Heart right ventricle (tissue), 16 donors: ENCODE results near the gene IL21R. TPM values are rescaled to one million over a fixed set of nuclear protein-coding genes. Genes with fewer than 3 reads are reported as not detected.

Experiments
- ATAC-seq, 8 donors: fragments of 200-7000 bp; cut with Tn5 transposase; one replicate each; pipeline ENCODE4 v1.9.1; 2020; ENCODE audit warnings: mild to moderate bottlenecking in 8 of 8, moderate library complexity in 8 of 8, moderate number of reproducible peaks in 1 of 8
- DNase-seq, 2 donors: peaks; one replicate each; pipeline ENCODE4 v3.0.0-alpha.2; 2020
- H3K27ac ChIP-seq, 10 donors: fragments of 200-600 bp; sonication (generic) in 2 of 10; one replicate each; pipeline versions ENCODE4 v1.5.0 to v1.8.0; 2020 to 2022; ENCODE audit warnings: mild to moderate bottlenecking in 3 of 10
- H3K27me3 ChIP-seq, 7 donors: fragments of 200-600 bp; one replicate each; pipeline ENCODE4 v1.8.0; 2021 to 2022; ENCODE audit warnings: mild to moderate bottlenecking in 2 of 7
- H3K36me3 ChIP-seq, 9 donors: fragments of 200-600 bp; sonication (generic) in 1 of 9; one replicate each; pipeline versions ENCODE4 v1.5.0 to v1.8.0; 2020 to 2022; ENCODE audit warnings: mild to moderate bottlenecking in 2 of 9
- H3K4me1 ChIP-seq, 9 donors: fragments of 200-600 bp; sonication (generic) in 1 of 9; one replicate each; pipeline versions ENCODE4 v1.5.0 to v1.8.0; 2020 to 2022; ENCODE audit warnings: mild to moderate bottlenecking in 4 of 9
- H3K4me3 ChIP-seq, 10 donors: fragments of 200-600 bp; sonication (generic) in 2 of 10; one replicate each; pipeline versions ENCODE4 v1.5.0 to v1.8.0; 2020 to 2022; ENCODE audit warnings: mild to moderate bottlenecking in 7 of 10, moderate library complexity in 2 of 10
- H3K9me3 ChIP-seq, 11 donors: fragments of 200-600 bp in 10 of 11; sonication (generic) in 2 of 11; one replicate each; pipeline versions ENCODE4 v1.5.0 to v1.8.0; 2013 to 2022; ENCODE audit warnings: mild to moderate bottlenecking in 2 of 11, control low read depth in 1 of 11, moderate library complexity in 1 of 11
- WGBS, 2 donors: extraction: QIAGEN DNeasy Blood & Tissue Kit; methylation state at CpG; one replicate each; pipeline ENCODE4 v1.1.7; 2013; ENCODE audit warnings: inconsistent platforms in 1 of 2; 5-methylcytosine and 5-hydroxymethylcytosine counted together
- intact Hi-C, 10 donors: fragments of 100-400 bp; cut with DNase I; formaldehyde crosslinking; loops; one replicate each; pipeline versions ENCODE4 v1.11.1 to v1.14.2; 2022
- polyA plus RNA-seq, 2 donors: library from polyadenylated mRNA; stranded (reverse); fragments of 200-250 nt; gene quantifications; one replicate each; pipeline ENCODE4 v1.2.3, GENCODE V29; 2013
- total RNA-seq, 10 donors: library from RNA; stranded (reverse); fragmentation: NEBNext Ultra II Directional in 3 of 10; extraction: Animal tissue kit (Norgen Biotek cat#: 25700) in 3 of 10; gene quantifications; one replicate each; pipeline versions ENCODE4 v1.2.1 to v1.2.4, GENCODE V29; 2021 to 2023
- TF ChIP-seq, protein P1 (sequence below), 9 donors: fragments of 200-600 bp; sonication (generic) in 2 of 9; IDR thresholded peaks; one replicate each; pipeline versions ENCODE4 v1.5.0 to v1.8.0; 2021 to 2022; ENCODE audit warnings: antibody characterized with exemption in 9 of 9, mild to moderate bottlenecking in 5 of 9, moderate library complexity in 1 of 9
- donor health status: Arrhythmogenic right ventricular cardiomyopathy.
- donor health status: ischemic (EF 13 %, LVEDD 7.1; RV severe dilation, severe dysfunction).
- donor health status: healthy with polysubstance abuse.
- donor health status: DM: no; HTN: yes; CAD: no.
- donor health status: DM: no; HTN: no; CAD: no.
- donor health status: ischemic (EF 25% LVEDD 6.9; RV normal size, moderate dysfunction).
- donor health status: ischemic (EF 25% LVEDD 5.7; RV mildly dilated, moderate dysfunction).
- donor health status: healthy.
- donor health status: DM: yes; HTN: yes; CAD: no.
- donor health status: Ischemic cardiomyopathy.
- donor health status: ischemic (EF 35%, LVEDD 5.7; RV mildly dilated, moderate dysfunction).
- donor health status: nonischemic (EF 11% LVEDD 7.7; RV severe dilation, severe dysfunction).
- donor health status: DM: yes; HTN: yes; CAD: no.
- donor health status: PGD.
- donor health status: ischemic (EF 29% LVEDD 5.4; RV normal size, mild dysfunction).
- donor health status: nonischemic (EF 23%, LVEDD 6.1; RV moderate dilation, normal function).

IL21R gene
- total and polyA plus RNA-seq, 12 donors, result 0.06 to 3.6 (median 0.14) TPM; not detected in 2

GRCh38 chr16:27378871-27379481 is 23.0 kb upstream of the IL21R start:
- WGBS, 2 donors, result 67 to 69% methylated on average over 11 of the region's 11 CpGs
- TF ChIP-seq, protein P1, sequence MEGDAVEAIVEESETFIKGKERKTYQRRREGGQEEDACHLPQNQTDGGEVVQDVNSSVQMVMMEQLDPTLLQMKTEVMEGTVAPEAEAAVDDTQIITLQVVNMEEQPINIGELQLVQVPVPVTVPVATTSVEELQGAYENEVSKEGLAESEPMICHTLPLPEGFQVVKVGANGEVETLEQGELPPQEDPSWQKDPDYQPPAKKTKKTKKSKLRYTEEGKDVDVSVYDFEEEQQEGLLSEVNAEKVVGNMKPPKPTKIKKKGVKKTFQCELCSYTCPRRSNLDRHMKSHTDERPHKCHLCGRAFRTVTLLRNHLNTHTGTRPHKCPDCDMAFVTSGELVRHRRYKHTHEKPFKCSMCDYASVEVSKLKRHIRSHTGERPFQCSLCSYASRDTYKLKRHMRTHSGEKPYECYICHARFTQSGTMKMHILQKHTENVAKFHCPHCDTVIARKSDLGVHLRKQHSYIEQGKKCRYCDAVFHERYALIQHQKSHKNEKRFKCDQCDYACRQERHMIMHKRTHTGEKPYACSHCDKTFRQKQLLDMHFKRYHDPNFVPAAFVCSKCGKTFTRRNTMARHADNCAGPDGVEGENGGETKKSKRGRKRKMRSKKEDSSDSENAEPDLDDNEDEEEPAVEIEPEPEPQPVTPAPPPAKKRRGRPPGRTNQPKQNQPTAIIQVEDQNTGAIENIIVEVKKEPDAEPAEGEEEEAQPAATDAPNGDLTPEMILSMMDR (IDR thresholded peaks at IDR 0.05), result no peak
- ATAC-seq, result no peak
- peaks cover 0 to 51% (median 0%) of the 10 kb centered on the region in 9 donors for H3K4me1 ChIP-seq
- intact Hi-C loops, result loop anchor here in 5 of 10 donors (5.0 to 10.0 kb wide), 4 partner anchors 76 to 1544 kb away; no protein-coding TSS in a partner anchor
- peaks cover 0 to 15% (median 0%) of the 10 kb centered on the region in 11 donors for H3K9me3 ChIP-seq
- H3K36me3 ChIP-seq, result no peaks in the 10 kb centered on the region
- H3K4me3 ChIP-seq, result no peak overlapping the region
- no peak for DNase-seq
- peak overlapping the region in 1 of 10 donors; percentile 44 for H3K27ac ChIP-seq
- H3K27me3 ChIP-seq, result peaks cover 0 to 6% (median 0%) of the 10 kb centered on the region in 7 donors

- H3K4me1 ChIP-seq, result peaks cover 0 to 45% (median 0%) of the 10 kb centered on the region in 9 donors
- no peak overlapping the region for H3K27ac ChIP-seq
- peaks cover 0 to 23% (median 4%) of the 10 kb centered on the region in 11 donors for H3K9me3 ChIP-seq
- TF ChIP-seq, protein P1 (IDR thresholded peaks at IDR 0.05), result no peak
- peaks cover 0 to 6% (median 0%) of the 10 kb centered on the region in 7 donors for H3K27me3 ChIP-seq
- ATAC-seq, result no peak
- no peak overlapping the region for H3K4me3 ChIP-seq
- intact Hi-C loops, result loop anchor here in 5 of 10 donors (5.0 to 10.0 kb wide), 4 partner anchors 75 to 1545 kb away; no protein-coding TSS in a partner anchor
- DNase-seq, result no peak
- 87 to 93% methylated on average over 9 of the region's 9 CpGs for WGBS, 2 donors
- no peaks in the 10 kb centered on the region for H3K36me3 ChIP-seq
These were observed 22.1 kb upstream of the IL21R start for GRCh38 chr16:27379919-27380318.

GRCh38 chr16:27381236-27381635 is 20.7 kb upstream of the IL21R start:
- intact Hi-C loops, result no loop called here
- Histone ChIP-seq H3K36me3 (no peaks in the 10 kb centered on the region), H3K27ac (no peak overlapping the region), H3K4me3 (no peak overlapping the region), H3K27me3 (peaks cover 0 to 6% (median 0%) of the 10 kb centered on the region in 7 donors), H3K4me1 (peaks cover 0 to 37% (median 0%) of the 10 kb centered on the region in 9 donors), H3K9me3 (peaks cover 0 to 23% (median 4%) of the 10 kb centered on the region in 11 donors)
- ATAC-seq, result no peak
- DNase-seq, result no peak
- TF ChIP-seq, protein P1 (IDR thresholded peaks at IDR 0.05), result no peak

DNA sequence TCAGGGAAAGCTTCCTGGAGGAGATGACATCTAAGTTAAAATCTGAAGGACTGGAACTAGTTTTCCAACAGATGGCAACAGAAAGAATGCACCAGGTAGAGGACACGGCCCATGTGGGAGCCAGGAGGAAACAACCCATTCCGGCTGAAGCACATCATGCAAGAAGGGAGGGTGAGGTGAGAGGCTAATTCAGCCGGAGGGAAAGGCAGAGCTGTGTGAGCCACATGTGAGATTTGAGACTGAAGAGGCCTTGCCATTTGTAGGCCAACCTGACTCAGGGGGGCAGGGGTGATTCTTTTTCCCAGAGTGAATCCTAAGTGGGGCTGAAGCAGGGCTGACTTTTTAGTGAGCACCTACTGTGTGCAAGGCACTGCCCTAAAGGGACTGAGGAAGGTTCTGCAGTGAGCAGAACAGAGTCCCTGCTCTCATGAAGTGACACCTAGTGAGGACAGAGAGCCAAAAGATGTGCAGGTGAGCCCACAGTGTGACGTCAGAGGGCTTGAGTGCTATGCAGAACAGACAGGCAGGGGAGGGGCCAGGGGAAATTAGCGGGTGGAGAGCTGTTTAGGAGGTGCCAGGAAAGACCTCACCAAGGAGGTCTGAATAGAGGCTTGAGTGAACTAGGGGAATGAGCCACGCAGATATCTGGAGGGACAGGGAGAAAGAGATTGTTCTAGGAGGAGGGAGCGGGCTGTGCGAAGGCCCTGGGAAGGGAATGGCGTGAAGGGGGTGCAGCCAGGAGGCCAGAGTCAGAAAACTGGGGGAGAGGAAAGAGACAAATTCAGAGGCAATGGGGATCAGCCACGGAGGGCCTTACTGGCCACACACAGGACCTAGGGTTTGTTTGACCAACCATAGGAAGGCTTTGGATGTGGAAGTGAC is 19.8 kb upstream of the IL21R start:
- Histone ChIP-seq H3K27me3 (peaks cover 0 to 6% (median 0%) of the 10 kb centered on the region in 7 donors), H3K9me3 (peaks cover 0 to 23% (median 4%) of the 10 kb centered on the region in 11 donors), H3K27ac (no peak overlapping the region), H3K36me3 (no peaks in the 10 kb centered on the region), H3K4me3 (no peak overlapping the region), H3K4me1 (peaks cover 0 to 36% (median 0%) of the 10 kb centered on the region in 9 donors)
- no peak for DNase-seq
- no peak for ATAC-seq
- TF ChIP-seq, protein P1 (IDR thresholded peaks at IDR 0.05), result no peak
- intact Hi-C loops, result no loop called here
- 71 to 84% methylated on average over 10 of the region's 10 CpGs for WGBS, 2 donors
